Astrocyte (in vitro differentiated cells and primary cell): ENCODE results near the gene ACKR4.

ENCODE experiments used
- EZH2 ChIP-seq: IDR thresholded peaks from 2 replicates; pipeline ENCODE4 v1.6.1; 2012; ENCODE audit warnings: mild to moderate bottlenecking, low read length, inconsistent platforms; ENCODE audit not compliant: insufficient read depth
- TF ChIP-seq, protein P1 (sequence below): IDR thresholded peaks from 2 replicates; pipeline ENCODE4 v1.5.1; 2011; ENCODE audit warnings: low read depth, mild to moderate bottlenecking, inconsistent platforms, low read length, moderate library complexity; ENCODE audit not compliant: insufficient read depth

DNA sequence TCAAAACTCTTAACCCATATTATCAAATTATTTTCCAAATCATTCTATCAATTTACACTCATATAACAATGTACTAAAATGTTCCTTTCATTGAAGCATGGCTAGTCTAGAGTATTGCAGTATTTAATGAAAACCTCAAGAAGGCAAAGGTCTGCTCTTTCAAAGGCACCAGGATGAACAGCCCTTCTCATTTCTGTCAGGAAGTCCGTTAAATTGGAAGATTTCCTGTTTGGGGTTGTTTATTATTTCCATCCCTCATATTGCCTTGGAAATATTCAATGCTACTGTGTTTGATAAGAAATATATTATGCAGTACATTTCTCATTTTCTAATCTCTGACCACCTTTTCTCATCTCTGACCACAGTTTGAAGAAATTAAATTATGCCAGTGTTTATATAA, 25.1 kb downstream of the ACKR4 start:
- no peak for TF ChIP-seq EZH2
- TF ChIP-seq, protein P1, sequence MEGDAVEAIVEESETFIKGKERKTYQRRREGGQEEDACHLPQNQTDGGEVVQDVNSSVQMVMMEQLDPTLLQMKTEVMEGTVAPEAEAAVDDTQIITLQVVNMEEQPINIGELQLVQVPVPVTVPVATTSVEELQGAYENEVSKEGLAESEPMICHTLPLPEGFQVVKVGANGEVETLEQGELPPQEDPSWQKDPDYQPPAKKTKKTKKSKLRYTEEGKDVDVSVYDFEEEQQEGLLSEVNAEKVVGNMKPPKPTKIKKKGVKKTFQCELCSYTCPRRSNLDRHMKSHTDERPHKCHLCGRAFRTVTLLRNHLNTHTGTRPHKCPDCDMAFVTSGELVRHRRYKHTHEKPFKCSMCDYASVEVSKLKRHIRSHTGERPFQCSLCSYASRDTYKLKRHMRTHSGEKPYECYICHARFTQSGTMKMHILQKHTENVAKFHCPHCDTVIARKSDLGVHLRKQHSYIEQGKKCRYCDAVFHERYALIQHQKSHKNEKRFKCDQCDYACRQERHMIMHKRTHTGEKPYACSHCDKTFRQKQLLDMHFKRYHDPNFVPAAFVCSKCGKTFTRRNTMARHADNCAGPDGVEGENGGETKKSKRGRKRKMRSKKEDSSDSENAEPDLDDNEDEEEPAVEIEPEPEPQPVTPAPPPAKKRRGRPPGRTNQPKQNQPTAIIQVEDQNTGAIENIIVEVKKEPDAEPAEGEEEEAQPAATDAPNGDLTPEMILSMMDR: no peak
